Measurements from ENCODE around the gene SLC66A1.
A peak's percentile ranks its signal among the peaks of the same experiment; 100 is the strongest.

The SLC66A1 gene

DNA sequence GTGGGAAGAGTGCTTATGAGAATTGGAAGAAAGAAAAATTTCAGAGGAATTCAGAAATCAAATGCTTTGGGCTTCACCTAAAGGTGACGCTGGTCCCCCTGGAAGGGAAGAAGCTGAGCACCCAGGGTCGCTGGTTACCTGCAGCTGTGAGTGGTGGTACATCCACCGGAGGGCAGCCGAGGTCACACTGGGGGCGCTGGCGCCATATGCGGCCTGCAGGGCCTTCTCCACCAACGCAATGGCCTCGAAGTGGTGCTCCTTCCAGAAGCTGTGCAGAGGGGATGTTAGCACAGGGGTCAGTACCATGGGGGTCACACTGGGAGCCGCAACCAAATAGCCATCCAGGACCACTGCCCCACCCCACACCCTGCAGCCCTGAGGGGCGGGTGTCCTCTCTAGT, 6.2 kb upstream of the SLC66A1 start:
- H3K27ac Mint-ChIP-seq = no peak overlapping the region
- no peak overlapping the region for H3K4me3 Mint-ChIP-seq
- H3K4me1 Mint-ChIP-seq = peaks cover 11% of the 10 kb centered on the region
- H3K27me3 Mint-ChIP-seq (ENCODE audit: low read depth) = no peaks in the 10 kb centered on the region
- TF ChIP-seq, protein P1, sequence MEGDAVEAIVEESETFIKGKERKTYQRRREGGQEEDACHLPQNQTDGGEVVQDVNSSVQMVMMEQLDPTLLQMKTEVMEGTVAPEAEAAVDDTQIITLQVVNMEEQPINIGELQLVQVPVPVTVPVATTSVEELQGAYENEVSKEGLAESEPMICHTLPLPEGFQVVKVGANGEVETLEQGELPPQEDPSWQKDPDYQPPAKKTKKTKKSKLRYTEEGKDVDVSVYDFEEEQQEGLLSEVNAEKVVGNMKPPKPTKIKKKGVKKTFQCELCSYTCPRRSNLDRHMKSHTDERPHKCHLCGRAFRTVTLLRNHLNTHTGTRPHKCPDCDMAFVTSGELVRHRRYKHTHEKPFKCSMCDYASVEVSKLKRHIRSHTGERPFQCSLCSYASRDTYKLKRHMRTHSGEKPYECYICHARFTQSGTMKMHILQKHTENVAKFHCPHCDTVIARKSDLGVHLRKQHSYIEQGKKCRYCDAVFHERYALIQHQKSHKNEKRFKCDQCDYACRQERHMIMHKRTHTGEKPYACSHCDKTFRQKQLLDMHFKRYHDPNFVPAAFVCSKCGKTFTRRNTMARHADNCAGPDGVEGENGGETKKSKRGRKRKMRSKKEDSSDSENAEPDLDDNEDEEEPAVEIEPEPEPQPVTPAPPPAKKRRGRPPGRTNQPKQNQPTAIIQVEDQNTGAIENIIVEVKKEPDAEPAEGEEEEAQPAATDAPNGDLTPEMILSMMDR (IDR thresholded peaks at IDR 0.05; ENCODE audit: unreplicated experiment in 3 of 3) = no peak
- H3K9me3 Mint-ChIP-seq = no peaks in the 10 kb centered on the region
- peaks cover 56% of the 10 kb centered on the region for H3K36me3 Mint-ChIP-seq (ENCODE audit: low read depth)

DNA sequence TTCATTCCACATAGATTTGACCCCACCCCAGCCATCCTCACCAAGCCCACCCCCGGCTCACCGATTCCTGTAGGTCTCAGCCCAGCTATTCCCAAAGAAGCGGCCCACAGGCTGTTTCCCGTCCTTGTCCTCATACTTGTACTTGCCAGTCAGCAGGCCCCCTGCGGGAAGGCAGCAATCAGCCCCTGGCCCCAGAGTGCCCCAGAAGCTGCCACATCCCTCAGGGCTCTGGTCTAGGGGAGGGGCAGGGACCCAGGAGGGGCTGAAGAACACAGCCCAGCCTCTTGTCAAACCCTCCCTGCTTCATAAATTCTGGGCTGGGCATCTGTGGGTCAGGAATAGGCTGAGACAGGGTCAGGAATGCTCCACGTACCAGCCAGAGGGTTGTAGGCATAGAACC, 5.2 kb upstream of the SLC66A1 start:
- H3K4me3 Mint-ChIP-seq = no peak overlapping the region
- H3K4me1 Mint-ChIP-seq = peaks cover 16% of the 10 kb centered on the region
- TF ChIP-seq, protein P1 (IDR thresholded peaks at IDR 0.05; ENCODE audit: unreplicated experiment in 3 of 3) = no peak
- H3K27me3 Mint-ChIP-seq (ENCODE audit: low read depth) = no peaks in the 10 kb centered on the region
- peaks cover 56% of the 10 kb centered on the region for H3K36me3 Mint-ChIP-seq (ENCODE audit: low read depth)
- no peaks in the 10 kb centered on the region for H3K9me3 Mint-ChIP-seq
- H3K27ac Mint-ChIP-seq = no peak overlapping the region

DNA sequence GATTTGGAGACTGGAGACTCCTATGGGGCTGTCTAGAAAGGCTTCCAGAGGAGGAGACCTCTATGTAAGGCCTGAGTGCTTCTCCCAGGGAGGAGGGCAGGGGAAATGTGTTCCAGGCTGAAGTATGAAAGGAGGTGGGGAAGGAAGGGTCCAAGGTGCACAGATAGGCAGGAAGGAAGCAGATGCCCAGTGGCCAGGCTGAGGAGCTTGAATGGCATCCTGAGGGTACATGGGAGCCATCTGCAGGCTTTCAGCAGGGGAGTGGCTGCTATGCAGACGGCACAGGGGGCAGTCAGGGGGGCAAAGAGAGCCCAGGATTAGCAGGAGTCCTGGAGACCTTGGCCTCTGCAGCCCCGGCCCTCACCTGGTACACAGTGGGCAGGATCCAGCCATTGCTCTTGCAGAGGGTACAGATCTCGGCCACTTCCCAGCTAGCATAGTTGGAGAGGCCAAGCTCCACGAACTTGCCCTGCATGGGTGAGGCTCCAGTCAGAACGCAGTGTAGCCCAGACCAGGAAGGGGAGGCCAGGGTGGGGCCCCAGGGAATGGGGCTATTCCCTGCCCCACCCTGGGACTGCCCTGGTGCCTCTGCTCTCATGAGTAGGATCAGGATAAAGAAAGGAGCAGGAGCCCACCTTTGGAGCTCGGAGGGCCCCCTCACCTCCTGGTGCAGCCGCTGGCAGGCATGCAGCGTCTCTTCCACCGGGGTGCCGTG, 4.2 kb upstream of the SLC66A1 start:
- H3K36me3 Mint-ChIP-seq (ENCODE audit: low read depth) = peaks cover 46% of the 10 kb centered on the region
- TF ChIP-seq, protein P1 (IDR thresholded peaks at IDR 0.05; ENCODE audit: unreplicated experiment in 3 of 3) = no peak
- H3K4me1 Mint-ChIP-seq = peaks cover 16% of the 10 kb centered on the region
- no peaks in the 10 kb centered on the region for H3K27me3 Mint-ChIP-seq (ENCODE audit: low read depth)
- H3K9me3 Mint-ChIP-seq = no peaks in the 10 kb centered on the region
- H3K27ac Mint-ChIP-seq = peak overlapping the region in 1 of 3 experiments; percentile 13
- H3K4me3 Mint-ChIP-seq = peak overlapping the region in 2 of 3 experiments; percentile 50 to 57

DNA sequence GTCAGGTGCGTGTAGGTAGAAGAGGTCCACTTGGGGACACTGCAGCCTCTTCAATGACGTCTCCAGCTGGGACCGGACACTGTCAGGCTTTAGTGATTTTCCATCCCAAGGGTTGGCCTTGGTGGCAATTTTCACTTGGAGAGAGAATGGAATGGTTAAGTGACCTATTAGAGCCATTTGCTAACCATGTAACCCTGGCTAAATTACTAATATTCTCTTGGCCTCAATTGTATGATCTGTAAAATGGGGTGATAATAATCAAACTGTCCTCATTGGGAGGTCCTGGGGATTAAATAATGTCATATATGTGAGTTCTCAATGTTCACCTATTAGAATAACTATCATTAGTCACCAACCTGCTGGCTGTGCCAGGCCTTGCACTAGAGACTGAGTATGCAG, 3.6 kb upstream of the SLC66A1 start:
- Mint-ChIP-seq H3K9me3 (no peaks in the 10 kb centered on the region), H3K27ac (no peak overlapping the region), H3K36me3 (ENCODE audit: low read depth) (peaks cover 41% of the 10 kb centered on the region), H3K4me3 (peak overlapping the region; percentile 56 to 77 (median 69)), H3K27me3 (ENCODE audit: low read depth) (no peaks in the 10 kb centered on the region), H3K4me1 (peaks cover 22% of the 10 kb centered on the region)
- TF ChIP-seq, protein P1 (IDR thresholded peaks at IDR 0.05; ENCODE audit: unreplicated experiment in 3 of 3) = no peak

DNA sequence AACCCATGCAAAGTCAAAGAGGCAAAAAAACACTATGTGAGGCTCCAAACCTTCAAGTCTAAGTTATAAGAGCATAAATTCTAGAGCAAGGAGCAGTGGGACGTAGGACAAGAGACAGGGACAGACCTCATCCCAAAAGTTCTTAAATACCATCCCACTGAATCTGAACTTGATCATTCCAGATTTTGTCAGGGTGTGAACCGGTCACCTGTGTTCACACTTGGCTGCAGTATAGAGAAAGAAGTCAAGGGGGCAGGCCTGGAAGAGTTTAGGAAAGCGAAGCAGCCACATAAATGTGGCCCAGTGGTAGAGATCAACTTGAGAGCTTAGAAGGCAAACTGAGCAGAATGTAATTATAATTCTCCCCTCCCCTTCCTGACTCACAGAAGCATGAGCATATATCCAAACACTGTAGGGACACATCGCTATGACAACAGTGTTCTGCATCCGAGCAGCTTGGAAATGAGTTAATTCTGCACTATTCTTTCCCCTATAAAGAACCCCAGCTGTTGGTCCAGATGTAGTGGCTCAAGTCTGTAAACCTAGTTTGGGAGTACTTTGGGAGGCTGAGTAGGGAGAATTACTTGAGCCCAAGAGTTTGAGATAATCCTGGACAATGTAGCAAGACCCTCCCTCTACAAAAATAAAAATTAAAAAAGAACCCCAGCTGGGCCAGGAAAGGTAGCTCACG, 2.9 kb upstream of the SLC66A1 start:
- H3K27ac Mint-ChIP-seq = no peak overlapping the region
- H3K4me3 Mint-ChIP-seq = peak overlapping the region; percentile 56 to 77 (median 69)
- no peaks in the 10 kb centered on the region for H3K9me3 Mint-ChIP-seq
- peaks cover 36% of the 10 kb centered on the region for H3K36me3 Mint-ChIP-seq (ENCODE audit: low read depth)
- no peaks in the 10 kb centered on the region for H3K27me3 Mint-ChIP-seq (ENCODE audit: low read depth)
- TF ChIP-seq, protein P1 (IDR thresholded peaks at IDR 0.05; ENCODE audit: unreplicated experiment in 3 of 3) = no peak
- H3K4me1 Mint-ChIP-seq = peaks cover 24% of the 10 kb centered on the region
